Uterus (tissue), 2 donors: ENCODE measurements around the gene C20orf173.

Source experiments
- POLR2A ChIP-seq, 2 donors: fragments of 450-650 bp; IDR thresholded peaks; one replicate each; pipeline ENCODE4 v1.6.1; 2016; ENCODE audit warnings: antibody characterized with exemption in 2 of 2, mild to moderate bottlenecking in 1 of 2, moderate library complexity in 1 of 2
- TF ChIP-seq, protein P1 (sequence below), 4 experiments: fragments of 200-600 bp in 2 of 4; fragments of 450-650 bp in 2 of 4; sonication (generic) in 2 of 4; IDR thresholded peaks; one replicate each; pipeline ENCODE4 v1.5.1; 2016 to 2019; ENCODE audit warnings: antibody characterized with exemption in 4 of 4, mild to moderate bottlenecking in 2 of 4, moderate library complexity in 1 of 4

DNA sequence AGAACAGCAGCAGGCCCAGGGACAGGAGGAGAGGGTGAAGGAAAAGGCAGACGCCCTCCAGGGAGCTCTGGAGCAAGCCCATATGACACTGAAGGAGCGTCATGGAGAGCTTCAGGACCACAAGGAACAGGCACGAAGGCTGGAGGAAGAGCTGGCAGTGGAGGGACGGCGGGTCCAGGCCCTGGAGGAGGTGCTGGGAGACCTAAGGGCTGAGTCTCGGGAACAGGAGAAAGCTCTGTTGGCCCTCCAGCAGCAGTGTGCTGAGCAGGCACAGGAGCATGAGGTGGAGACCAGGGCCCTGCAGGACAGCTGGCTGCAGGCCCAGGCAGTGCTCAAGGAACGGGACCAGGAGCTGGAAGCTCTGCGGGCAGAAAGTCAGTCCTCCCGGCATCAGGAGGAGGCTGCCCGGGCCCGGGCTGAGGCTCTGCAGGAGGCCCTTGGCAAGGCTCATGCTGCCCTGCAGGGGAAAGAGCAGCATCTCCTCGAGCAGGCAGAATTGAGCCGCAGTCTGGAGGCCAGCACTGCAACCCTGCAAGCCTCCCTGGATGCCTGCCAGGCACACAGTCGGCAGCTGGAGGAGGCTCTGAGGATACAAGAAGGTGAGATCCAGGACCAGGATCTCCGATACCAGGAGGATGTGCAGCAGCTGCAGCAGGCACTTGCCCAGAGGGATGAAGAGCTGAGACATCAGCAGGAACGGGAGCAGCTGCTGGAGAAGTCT, 25.5 kb downstream of the C20orf173 start:
- no peak for TF ChIP-seq POLR2A (IDR thresholded peaks at IDR 0.05)
- TF ChIP-seq, protein P1, sequence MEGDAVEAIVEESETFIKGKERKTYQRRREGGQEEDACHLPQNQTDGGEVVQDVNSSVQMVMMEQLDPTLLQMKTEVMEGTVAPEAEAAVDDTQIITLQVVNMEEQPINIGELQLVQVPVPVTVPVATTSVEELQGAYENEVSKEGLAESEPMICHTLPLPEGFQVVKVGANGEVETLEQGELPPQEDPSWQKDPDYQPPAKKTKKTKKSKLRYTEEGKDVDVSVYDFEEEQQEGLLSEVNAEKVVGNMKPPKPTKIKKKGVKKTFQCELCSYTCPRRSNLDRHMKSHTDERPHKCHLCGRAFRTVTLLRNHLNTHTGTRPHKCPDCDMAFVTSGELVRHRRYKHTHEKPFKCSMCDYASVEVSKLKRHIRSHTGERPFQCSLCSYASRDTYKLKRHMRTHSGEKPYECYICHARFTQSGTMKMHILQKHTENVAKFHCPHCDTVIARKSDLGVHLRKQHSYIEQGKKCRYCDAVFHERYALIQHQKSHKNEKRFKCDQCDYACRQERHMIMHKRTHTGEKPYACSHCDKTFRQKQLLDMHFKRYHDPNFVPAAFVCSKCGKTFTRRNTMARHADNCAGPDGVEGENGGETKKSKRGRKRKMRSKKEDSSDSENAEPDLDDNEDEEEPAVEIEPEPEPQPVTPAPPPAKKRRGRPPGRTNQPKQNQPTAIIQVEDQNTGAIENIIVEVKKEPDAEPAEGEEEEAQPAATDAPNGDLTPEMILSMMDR (IDR thresholded peaks at IDR 0.05): no peak
